IPS-NIHi11 (cell line): ENCODE results near the gene GCLC.

Experiments used
- DNase-seq: peaks from one replicate; pipeline ENCODE4 v3.0.0; 2012; ENCODE audit warnings: mixed read lengths, low spot score

GCLC gene

DNA sequence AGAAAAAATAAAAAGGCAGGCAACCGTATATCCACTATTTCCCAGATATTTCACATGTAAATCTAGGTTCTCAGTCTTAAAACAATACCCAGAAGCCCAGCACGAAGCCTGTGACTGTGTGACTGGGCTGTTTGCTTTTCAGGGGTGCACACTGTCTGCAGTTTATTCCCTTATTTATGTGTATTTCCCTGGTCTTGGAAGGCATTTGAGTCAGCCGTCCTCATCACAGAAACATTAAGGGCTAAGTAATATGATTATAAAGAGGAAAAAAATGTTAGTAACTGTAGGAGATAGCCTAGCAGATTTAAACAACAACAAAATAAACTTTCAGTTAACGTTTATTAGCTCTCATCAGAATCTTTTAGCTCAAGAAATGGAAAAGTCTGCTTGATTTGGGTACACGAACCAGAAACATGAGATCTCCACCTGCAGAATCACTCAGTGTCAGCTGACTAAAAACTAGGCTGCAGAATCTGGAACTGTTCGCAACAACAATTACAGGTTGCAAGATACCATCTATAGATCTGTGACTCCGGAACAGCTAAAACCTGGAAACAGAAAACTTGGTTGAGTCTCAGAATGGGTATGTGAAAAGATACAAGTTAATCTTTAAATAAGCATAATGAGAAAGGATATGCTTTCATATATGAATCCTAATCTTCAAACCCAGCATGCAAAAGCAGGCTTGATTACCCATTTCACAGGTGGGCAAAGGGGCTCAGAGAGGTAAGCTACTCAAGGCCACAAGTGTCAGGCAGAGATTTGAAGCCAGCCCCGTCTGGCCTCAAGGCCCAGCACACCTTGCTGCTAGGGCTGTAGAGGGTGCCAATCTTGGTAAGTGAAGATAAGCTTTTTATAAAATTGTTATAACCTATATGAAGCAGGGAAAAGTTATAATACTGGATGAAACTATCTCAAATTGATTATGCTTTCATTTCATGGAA is 21.1 kb downstream of the GCLC start:
- DNase-seq, result no peak

DNA sequence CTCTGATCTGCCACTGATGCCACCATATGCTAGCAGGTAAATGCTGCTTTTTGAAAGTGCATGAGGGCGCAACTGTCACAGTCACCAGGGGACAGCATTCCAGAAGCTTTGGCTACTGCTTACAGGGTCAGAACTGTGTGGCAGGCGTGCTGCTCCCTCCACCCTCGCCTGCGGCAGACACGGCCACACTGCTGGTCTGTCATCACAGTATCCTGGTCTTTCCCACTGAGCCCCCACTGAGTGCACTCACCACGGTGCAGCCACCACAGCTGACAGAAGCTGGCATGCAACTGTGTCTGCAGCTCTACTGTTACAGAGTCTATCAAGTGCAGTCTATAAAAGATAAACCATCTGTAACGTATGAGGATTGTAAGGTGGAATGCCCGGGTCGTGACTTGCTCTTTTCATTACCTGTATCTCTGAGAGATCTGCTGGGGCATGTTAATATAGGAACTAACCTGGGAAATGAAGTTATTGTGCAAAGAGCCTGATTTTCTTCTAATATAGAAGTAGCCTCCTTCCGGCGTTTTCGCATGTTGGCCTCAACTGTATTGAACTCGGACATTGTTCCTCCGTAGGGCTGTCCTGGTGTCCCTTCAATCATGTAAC is 24.5 kb downstream of the GCLC start:
- no peak for DNase-seq

DNA sequence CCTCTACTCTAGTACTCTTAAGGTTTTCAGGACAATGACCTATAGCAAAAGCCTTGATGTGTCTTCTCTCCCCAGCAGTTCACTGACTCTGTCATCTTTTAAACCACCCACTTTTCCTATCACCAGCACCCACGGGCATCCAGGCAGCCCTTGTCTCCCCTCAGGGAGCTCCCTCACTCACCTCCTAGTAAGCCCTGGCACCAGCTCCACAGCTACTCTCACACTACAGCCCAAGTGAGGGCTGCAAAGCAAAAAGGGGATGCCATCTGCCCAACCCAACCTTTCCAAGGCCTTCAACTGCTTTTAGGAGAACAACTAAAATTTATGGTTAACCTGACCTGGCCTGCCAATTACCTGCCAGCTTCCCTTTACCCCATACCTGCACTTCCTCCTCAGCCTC is 26.0 kb downstream of the GCLC start:
- DNase-seq, result no peak

DNA sequence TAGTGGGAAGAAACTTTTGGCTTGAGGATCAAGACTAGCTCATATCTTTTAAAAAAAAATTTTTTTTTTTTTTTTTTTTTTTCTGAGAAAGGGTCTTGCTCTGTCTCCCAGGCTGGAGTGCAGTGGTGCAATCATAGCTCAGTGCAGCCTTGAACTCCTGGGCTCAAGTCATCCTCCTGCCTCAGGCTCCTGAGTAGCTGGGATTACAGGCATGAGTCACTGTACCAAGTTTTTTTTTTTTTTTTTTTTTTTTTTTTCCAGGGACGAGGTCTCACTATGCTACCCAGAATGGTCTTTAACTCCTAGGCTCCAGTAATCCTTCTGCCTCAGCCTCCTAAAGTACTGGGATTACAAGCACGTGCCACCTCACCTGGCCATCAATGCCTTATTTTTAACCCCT is 27.9 kb downstream of the GCLC start:
- DNase-seq, result no peak

DNA sequence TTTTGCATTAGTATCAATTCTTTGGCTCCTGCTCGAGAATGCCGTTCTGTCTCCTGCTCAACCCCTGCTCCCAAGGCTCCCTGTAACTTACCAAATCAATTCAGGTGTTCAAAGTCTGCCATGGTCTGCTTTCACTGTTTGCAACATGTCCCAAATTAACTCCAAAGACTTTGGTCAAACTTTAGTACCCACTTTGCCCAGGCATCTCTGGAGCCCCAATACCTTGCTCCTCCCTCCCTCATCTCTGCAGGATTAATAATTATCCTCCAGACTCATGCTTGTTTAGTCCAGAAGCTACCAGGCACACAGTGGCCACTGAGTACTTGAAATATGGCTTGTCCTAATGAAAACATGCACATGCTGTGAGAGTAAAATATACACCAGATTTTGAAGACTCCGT is 30.2 kb downstream of the GCLC start:
- no peak for DNase-seq

DNA sequence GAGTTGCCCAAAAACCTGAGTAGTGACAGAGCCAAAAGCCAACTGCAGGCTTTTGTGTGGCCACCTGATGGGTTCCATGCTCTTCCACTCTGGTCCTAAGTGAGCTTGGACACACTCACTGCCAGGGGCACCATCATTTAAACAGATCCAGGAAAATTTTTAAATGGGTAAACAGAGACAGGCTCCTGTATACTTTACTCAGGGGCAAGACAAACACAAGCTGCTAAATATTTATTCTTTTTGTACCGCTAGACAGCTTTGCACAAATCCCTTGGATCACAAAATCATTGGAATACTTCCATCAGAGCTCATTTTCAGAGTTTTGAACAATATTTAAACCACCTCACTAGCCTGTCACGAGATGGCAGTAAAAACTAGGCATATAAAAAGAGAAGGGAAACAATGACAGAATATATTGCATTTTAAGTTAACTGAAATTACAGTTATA is 31.4 kb downstream of the GCLC start:
- DNase-seq, result no peak

DNA sequence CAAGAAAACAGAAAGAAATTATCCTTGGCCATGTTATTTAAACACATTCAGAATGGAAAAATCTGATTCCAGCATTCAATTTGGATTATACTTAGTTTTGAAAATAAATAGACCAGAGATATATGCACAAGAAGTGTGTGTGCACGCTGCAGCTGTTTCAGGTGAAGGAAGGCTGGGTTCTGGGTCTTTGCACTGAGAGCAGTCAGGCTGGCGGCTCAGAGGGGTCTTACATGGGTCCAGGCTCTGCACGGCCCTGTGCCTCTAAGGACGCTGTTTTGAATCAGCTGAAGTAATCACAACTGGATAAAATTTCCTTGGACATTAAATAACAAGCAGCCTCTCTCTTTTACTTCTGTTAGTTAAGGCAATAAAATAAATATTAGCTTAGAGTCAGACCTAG is 31.8 kb downstream of the GCLC start:
- DNase-seq, result no peak

DNA sequence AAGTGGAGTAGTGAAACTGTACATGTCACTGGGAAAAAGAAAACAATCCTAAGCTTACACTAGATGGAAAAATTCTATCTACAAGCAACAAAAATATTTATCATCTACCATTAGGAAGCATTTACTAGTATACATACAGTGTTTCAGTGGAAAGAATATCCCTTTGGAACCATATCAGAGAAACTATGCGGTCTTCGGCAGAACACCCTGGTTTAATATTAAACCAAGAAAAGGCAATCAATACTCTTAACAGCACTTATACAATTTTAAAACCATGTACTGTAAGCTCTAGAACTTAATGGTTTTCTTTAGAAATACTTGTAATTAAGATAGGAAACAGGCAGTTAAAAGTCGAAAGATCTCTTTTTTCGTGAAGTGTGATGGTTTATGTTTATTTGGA is 32.3 kb downstream of the GCLC start:
- no peak for DNase-seq

DNA sequence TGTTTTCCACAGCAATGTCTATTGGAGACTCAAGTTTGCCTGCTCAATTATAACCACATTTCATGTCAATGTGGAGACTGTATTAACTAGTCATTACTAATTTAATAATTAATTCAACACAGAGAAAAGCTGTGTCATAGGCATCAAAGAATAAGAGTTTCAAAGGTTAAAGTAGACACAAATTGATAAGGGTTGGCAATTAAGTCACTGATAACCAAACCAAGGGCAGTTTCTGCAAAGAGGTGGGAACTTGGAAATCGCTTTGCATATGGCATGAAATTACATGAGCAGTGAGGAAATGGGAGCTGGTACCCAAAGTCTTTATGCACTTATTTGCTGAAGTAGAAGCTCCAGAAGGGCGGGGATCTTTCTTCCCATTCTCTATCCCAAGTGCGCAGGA is 34.2 kb downstream of the GCLC start:
- no peak for DNase-seq

DNA sequence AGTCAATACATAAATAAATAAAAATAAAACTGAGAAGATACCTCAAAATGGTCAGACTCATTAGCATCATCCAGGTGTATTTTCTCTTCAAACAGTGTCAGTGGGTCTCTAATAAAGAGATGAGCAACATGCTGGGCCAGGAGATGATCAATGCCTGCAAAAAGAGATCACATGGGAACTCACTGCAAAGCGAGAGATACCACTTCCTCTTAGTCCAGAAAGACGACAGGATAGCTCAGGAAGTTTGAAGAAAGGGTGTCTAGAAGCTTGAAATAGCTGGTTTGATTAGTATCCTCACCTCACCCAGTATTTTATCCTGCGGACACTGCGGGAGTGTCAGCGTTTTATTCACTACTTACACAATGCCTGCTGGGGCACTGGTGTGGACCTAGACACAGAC is 38.0 kb downstream of the GCLC start:
- no peak for DNase-seq

DNA sequence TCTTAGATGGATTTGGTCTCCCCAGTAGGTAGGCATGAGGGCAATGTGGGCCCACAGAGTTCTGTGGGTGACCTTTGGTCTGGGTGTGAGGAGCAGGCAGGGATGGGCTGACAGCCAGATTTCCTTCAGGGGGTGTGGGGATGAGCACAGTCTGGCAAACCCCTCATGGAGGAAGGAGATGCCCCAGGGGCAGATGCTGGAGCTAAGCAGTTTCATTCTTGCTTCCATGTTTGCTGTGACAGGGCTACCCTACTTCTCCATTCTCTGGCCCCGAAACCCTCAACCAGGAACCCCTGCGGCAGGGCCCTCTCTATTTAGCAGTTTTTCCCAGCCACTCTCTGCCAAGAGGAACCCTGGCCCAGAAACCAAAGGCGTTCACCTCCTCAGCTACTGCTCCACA is 40.4 kb downstream of the GCLC start:
- DNase-seq, result no peak

DNA sequence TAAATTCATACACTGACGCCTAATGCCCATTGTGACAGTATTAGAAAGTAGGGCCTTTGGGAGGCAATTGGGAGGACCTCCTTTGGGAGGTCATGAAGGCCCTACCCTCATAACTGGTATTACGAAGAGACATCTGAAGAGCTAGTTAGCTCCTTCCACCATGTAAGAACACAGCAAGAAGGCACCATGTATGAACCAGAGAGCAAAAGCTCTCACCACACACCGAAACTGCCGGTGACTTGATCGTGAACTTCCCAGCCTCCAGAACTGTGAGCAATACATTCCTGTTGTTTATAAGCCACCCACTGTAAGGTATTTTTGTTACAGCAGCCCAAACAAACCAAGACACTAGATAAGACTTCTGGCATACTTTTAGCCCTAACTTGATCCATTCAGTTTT is 41.8 kb downstream of the GCLC start:
- no peak for DNase-seq

DNA sequence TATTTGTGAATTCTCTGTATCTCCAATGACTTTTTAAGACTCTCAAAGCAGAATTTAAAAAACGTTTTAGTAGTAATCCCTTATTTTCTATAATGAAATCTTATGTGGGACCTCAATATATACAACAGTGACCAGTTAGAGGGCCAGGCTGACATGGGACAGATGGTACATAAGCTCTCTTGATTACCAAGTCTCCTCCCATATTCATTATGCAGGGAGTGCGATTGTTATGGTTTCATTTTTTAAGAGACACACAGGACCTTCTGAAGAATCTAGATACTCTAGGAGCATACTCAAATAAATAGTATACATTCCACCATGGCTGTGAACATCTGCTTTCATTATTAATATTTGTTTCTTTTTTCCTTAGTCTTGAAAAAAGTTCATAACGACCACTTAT is 43.5 kb downstream of the GCLC start:
- DNase-seq, result no peak

DNA sequence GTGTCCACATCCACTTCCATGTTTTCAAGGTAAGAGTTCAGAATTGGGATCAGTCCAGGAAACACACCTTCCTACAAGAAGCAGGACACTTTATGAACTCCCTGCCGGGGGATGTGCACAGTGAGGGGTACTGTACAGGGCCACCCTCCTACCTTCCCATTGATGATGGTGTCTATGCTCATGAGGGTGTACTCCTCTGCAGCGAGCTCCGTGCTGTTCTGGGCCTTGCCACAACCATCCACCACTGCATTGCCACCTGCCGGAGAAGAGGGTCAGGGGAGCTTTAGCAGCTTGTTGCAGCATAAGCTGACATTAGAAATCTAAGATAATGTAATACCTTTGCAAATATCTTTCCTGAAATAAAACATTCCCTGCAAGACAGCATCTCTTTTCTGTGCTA is 44.8 kb downstream of the GCLC start:
- no peak for DNase-seq

DNA sequence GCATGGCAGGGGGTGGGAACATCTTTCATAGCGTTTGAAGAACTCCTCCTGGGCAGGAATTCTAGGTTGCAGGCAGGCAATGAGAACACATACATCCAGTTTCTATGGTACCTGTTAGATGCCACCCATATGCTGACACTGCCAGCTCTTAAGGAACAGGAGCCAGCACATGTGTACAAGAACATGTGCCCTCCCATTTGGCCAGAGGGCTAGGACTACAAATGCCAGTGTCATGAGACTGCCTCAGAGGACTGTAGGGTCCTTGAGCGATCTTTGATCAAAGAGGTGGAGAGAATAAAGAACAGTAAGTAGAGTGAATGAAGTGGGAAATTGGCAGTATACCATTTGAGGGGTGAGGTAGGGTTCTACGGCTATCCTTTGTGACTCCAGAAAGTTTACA is 45.8 kb downstream of the GCLC start:
- no peak for DNase-seq

DNA sequence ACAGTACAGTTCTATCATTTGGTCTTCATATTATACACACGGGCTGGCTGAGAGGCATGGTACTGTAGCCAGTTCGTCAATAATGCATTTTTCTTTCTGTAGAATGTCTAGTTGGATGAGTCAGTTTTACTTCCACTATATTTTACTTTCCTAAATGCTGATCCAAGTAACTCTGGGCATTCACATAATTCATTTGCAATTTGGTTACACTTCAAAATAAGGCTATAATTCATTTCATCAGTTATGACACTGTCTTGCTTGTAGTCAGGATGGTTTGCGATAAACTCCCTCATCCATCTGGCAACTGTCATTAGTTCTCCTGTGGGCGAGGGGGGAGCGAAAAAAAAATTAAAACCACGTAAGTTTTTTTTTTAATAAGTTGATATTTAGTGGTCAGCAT is 46.3 kb downstream of the GCLC start:
- no peak for DNase-seq

DNA sequence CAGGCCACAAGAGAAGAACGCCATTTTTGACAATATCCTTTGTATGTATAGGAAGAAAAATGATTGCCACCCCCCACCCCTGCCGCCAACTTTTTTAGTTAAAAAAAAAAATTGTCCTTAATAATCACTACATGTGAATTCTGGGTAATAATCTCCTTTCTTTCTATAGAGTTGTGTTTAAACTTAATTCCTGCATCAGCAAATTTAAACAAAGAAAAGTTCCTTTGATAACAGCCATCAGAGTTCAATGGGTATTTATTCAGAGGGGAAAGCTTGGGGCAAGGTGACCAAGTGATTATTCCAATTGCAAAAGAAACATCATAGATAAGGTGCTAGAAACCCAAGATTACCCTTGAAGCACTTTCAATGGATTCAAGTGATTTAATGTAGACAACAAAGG is 47.0 kb downstream of the GCLC start:
- DNase-seq, result no peak

DNA sequence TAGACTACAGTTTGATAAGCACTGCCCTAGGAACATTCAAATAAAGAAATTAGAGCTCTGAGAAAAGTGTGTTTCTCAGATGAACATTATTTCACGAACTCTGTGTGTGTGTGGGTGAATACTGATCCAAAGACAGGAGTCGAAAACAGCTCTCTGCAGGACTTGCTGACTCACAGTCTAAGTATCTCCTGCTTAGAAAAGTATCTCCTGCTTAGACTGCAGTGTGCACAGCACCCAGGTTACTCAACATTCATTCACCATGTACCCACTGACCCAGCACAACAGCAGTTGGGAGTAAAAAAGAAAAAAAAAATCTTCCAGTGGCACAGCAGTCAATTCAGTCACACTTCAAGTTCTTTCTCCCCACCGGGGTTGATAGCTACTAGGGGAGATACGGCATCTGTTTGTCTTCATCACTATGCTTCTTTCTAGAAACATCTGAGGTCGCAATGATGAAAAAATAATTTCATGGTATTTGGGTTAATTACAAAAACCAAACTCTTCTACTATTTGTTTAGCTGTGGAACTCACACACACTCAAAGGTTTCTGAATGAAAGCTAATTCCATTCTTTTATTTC is 48.0 kb downstream of the GCLC start:
- no peak for DNase-seq

DNA sequence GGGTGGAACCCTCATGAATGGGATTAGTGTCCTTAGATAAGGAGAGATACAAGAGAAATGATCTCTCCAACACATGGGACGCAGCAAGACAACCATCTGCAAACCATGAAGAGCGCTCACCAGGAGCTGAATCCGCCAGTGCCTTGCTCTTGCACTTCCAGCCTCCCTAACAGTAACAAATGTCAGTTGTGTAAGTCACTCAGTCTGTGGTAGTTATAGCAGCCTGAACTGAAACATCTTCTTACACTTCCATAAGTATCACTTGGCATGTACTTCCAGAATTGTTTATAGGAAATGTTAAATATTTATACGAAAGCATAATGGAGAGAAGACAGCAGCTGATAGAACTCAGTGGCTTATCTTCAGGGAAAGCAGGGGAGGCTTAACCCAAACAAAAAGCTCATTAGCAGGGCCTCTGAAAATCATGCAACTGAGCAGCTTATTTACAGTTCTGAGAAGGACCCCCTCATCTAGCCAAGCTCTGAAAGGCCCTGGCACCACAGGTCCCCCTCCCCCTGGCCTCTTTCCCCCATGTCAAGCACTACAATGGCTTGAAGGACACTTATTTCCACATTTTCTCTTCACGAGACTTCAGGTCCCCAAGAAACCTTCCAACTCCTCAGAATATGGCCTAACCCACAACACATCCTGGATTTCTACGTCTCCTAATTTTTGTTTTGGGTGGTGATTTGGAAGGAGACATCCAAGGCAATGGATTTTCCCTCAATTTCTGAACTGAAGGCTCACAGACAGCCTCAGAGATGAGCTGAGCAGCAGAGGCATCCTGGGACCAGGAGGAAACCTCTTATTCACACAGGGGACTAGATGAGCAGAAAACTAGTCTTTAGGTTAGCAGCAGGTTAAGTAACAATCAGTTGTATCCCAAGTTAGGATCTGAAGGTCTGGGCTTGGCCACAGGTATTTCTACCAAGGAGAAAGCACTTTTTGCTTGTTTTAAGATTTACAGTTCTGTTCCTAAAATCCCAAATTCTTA is 49.1 kb downstream of the GCLC start:
- DNase-seq, result no peak

DNA sequence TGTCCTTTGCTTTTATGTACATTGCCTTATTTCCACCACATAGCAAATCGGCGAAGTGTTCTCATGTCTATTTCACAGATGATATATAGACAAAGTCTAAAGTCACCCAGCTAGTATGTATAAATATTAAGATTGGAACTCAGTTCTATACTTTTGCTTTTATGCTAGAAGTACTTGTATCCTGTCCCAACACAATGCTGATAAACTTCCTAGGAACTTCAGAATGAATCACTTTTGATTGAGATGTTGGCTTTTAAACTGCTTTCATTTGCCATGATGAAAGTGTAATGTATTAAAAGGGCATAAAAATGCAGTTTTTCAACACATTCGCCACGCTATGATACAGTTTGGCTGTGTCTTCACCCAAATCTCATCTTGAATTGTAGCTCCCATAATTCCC is 50.8 kb downstream of the GCLC start:
- no peak for DNase-seq

DNA sequence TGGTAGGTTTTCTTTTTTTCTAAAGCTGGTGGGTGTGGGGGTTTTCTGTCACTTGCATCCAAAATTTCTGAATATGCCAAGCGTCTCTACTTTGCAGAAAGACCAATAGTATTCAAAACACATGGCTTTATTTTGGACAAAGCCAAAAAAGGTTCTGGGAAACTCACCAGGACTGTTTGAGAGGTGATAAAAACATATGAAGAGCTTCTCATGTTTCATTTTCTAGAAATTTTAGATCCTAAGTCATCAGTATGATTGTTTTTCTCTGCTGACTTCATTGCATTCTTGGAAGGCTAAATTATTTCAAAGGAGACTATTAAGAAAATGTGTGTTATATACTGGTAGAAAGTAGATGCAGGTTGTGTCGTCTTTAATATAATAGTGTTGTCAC is 51.3 kb downstream of the GCLC start:
- no peak for DNase-seq
